Keratinocyte (primary cell): ENCODE results near the gene PLA2G4C.

Source experiments
- EZH2 ChIP-seq: IDR thresholded peaks from one replicate; pipeline ENCODE4 v1.6.1; 2012; ENCODE audit warnings: inconsistent platforms, mild to moderate bottlenecking, low read length, moderate library complexity
- TF ChIP-seq, protein P1 (sequence below), 3 experiments: IDR thresholded peaks in 1 of 3; conservative IDR thresholded peaks in 1 of 3; optimal IDR thresholded peaks in 1 of 3; 2 replicates in 2 of 3; 3 replicates in 1 of 3; pipeline versions ENCODE3 to v1.5.1; 2011; ENCODE audit warnings: low read length in 3 of 3, mild to moderate bottlenecking in 3 of 3, moderate library complexity in 2 of 3, control low read depth in 1 of 3, inconsistent platforms in 1 of 3; ENCODE audit not compliant: insufficient read depth in 2 of 3; ENCODE audit errors: extremely low read depth in 1 of 3

DNA sequence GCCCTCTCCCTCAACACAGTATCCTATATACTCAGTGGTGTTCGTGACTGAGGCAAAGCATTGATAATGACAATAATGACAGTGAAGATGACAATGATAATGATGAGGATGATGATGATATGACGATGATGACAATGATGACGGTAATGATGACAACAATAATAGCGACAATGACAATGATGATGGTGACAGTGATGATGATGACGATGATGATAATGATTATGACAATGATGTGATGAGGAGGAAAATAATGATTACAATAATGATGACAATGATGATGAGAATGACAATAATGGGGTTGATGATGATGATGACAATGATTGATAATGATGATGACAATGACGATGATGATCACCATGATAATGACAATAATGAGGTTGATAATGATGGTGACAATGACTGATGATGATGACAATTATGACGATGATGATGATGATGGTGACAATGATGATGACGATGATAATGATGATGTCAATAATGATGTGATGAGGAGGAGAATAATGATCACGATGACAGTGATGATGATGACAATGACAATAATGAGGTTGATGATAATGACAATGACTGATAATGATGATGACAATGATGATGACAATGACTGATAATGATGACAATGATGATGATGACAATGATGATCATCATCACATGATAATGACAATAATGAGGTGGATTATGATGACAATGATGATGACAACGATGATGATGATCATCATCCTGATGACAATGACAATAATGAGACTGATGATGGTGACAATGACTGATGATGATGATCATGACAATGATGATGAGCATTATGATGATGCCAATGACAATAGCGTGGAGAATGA, 99.5 kb downstream of the PLA2G4C start:
- TF ChIP-seq, protein P1, sequence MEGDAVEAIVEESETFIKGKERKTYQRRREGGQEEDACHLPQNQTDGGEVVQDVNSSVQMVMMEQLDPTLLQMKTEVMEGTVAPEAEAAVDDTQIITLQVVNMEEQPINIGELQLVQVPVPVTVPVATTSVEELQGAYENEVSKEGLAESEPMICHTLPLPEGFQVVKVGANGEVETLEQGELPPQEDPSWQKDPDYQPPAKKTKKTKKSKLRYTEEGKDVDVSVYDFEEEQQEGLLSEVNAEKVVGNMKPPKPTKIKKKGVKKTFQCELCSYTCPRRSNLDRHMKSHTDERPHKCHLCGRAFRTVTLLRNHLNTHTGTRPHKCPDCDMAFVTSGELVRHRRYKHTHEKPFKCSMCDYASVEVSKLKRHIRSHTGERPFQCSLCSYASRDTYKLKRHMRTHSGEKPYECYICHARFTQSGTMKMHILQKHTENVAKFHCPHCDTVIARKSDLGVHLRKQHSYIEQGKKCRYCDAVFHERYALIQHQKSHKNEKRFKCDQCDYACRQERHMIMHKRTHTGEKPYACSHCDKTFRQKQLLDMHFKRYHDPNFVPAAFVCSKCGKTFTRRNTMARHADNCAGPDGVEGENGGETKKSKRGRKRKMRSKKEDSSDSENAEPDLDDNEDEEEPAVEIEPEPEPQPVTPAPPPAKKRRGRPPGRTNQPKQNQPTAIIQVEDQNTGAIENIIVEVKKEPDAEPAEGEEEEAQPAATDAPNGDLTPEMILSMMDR (optimal IDR thresholded peaks at IDR 0.05 in 1 of 3, IDR thresholded peaks at IDR 0.05 in 1 of 3, conservative IDR thresholded peaks at IDR 0.05 in 1 of 3; ENCODE audit: extremely low read depth in 1 of 3, insufficient read depth in 2 of 3, low read length in 3 of 3) = no peak
- TF ChIP-seq EZH2 = no peak
